Measurements from ENCODE around the gene PRORP. TPM values are rescaled to one million over a fixed set of nuclear protein-coding genes. Genes with fewer than 3 reads are reported as not detected.

PRORP gene
- total and polyA plus RNA-seq, 2 of the 13 experiments (the other 11 are each of a cell fraction or from before 2014, with no cell fraction given) = 48.9 to 88.7 TPM

- TF ChIP-seq TBX3 (IDR thresholded peaks at IDR 0.05; ENCODE audit: borderline replicate concordance) = peak; percentile 87
- TF ChIP-seq U2AF1 (optimal IDR thresholded peaks at IDR 0.05; ENCODE audit: low read depth, low read length) = no peak
- no peak for TF ChIP-seq KMT2B (CRISPR knock-in tag; IDR thresholded peaks at IDR 0.05)
- no peak for TF ChIP-seq JUNB (CRISPR knock-in tag; IDR thresholded peaks at IDR 0.05; ENCODE audit: borderline replicate concordance)
- peak; percentile 60; the same call in 1 of the 2 replicates for TF ChIP-seq RCOR2 (CRISPR knock-in tag; IDR thresholded peaks at IDR 0.05)
- no peak for TF ChIP-seq ZFP91 (CRISPR knock-in tag; IDR thresholded peaks at IDR 0.05; ENCODE audit: borderline replicate concordance)
- no peak for TF ChIP-seq MTERF4 (CRISPR knock-in tag; IDR thresholded peaks at IDR 0.05)
- no peak for TF ChIP-seq ZNF496 (CRISPR knock-in tag; IDR thresholded peaks at IDR 0.05; ENCODE audit: insufficient replicate concordance)
- TF ChIP-seq SKIL (CRISPR knock-in tag; IDR thresholded peaks at IDR 0.05; ENCODE audit: borderline replicate concordance) = peak; percentile 68; the same call in 1 of the 2 replicates
- TF ChIP-seq TCF7 (IDR thresholded peaks at IDR 0.05; ENCODE audit: low read depth) = peak; percentile 84
- TF ChIP-seq NR2F2 (IDR thresholded peaks at IDR 0.05; ENCODE audit: borderline replicate concordance, low read depth) = 0 out of 2 replicates have a peak, but pooled peaks have one; percentile 22
- TF ChIP-seq ERF (CRISPR knock-in tag; IDR thresholded peaks at IDR 0.05) = 0 out of 2 replicates have a peak, but pooled peaks have one; percentile 18
- no peak for TF ChIP-seq YEATS4 (CRISPR knock-in tag; IDR thresholded peaks at IDR 0.05; ENCODE audit: borderline replicate concordance)
- no peak for TF ChIP-seq PRDM10 (CRISPR knock-in tag; IDR thresholded peaks at IDR 0.05; ENCODE audit: low read depth)
- peak; percentile 62; the same call in 1 of the 2 replicates for TF ChIP-seq RXRA (CRISPR knock-in tag; IDR thresholded peaks at IDR 0.05)
- TF ChIP-seq ZC3H13 (CRISPR knock-in tag; IDR thresholded peaks at IDR 0.05) = no peak
- TF ChIP-seq ZIK1 (CRISPR knock-in tag; IDR thresholded peaks at IDR 0.05; ENCODE audit: borderline replicate concordance, low read depth) = no peak
- no peak for TF ChIP-seq ZEB1 (IDR thresholded peaks at IDR 0.05; ENCODE audit: insufficient replicate concordance, low read depth)
- TF ChIP-seq MEIS1 (CRISPR knock-in tag; IDR thresholded peaks at IDR 0.05; ENCODE audit: borderline replicate concordance) = no peak
- TF ChIP-seq PHF20 (CRISPR knock-in tag; IDR thresholded peaks at IDR 0.05) = no peak
- TF ChIP-seq ZNF619 (CRISPR knock-in tag; IDR thresholded peaks at IDR 0.05) = no peak
- TF ChIP-seq ZMYM3 (CRISPR knock-in tag; IDR thresholded peaks at IDR 0.05) = peak; percentile 53
Measured at GRCh38 chr14:35144029-35144428, 21.7 kb downstream of the PRORP start (continued).

Measured in HepG2 (cell line).